Parathyroid adenoma (tissue), 2 donors: Measurements from ENCODE around the gene SLC26A1.

ENCODE experiments used
- H2AFZ ChIP-seq: fragments of 300-600 bp; sonication (generic); one replicate; pipeline ENCODE4 v1.7.0; 2017; ENCODE audit warnings: antibody characterized with exemption, mild to moderate bottlenecking
- H3K27ac ChIP-seq: fragments of 300-600 bp; sonication (generic); one replicate; pipeline ENCODE4 v1.7.0; 2017
- H3K27me3 ChIP-seq: fragments of 300-600 bp; sonication (generic); one replicate; pipeline ENCODE4 v1.7.0; 2017; ENCODE audit warnings: low read length; ENCODE audit not compliant: control insufficient read depth, insufficient read depth
- H3K36me3 ChIP-seq: fragments of 300-600 bp; sonication (generic); one replicate; pipeline ENCODE4 v1.7.0; 2017; ENCODE audit warnings: low read length; ENCODE audit not compliant: control insufficient read depth, insufficient read depth
- H3K4me1 ChIP-seq: fragments of 300-600 bp; sonication (generic); one replicate; pipeline ENCODE4 v1.7.0; 2017; ENCODE audit warnings: control low read depth
- H3K4me2 ChIP-seq: fragments of 300-600 bp; sonication (generic); one replicate; pipeline ENCODE4 v1.7.0; 2017; ENCODE audit warnings: low read length
- H3K4me3 ChIP-seq: fragments of 300-600 bp; sonication (generic); one replicate; pipeline ENCODE4 v1.7.0; 2017; ENCODE audit warnings: low read depth, low read length
- H3K79me2 ChIP-seq: fragments of 300-600 bp; sonication (generic); one replicate; pipeline ENCODE4 v1.7.0; 2017; ENCODE audit warnings: control low read depth
- H3K9ac ChIP-seq: fragments of 300-600 bp; sonication (generic); one replicate; pipeline ENCODE4 v1.7.0; 2017; ENCODE audit warnings: mild to moderate bottlenecking
- H3K9me3 ChIP-seq: fragments of 300-600 bp; sonication (generic); one replicate; pipeline ENCODE4 v1.7.0; 2017; ENCODE audit warnings: low read length; ENCODE audit not compliant: control insufficient read depth
- CTCF ChIP-seq: fragments of 300-600 bp; sonication (generic); IDR thresholded peaks from one replicate; pipeline ENCODE4 v1.7.0; 2017; ENCODE audit warnings: antibody characterized with exemption, mild to moderate bottlenecking
- donor health status: primary hyperparathyroidism.

Gene SLC26A1

GRCh38 chr4:996030-996996 lies 3.1 kb upstream of the SLC26A1 start:
- H3K4me3 ChIP-seq = no peak overlapping the region
- peaks cover 5% of the 10 kb centered on the region for H3K27me3 ChIP-seq
- no peak overlapping the region for H3K9ac ChIP-seq

GRCh38 chr4:995311-996026 lies 2.3 kb upstream of the SLC26A1 start:
- no peak overlapping the region for H2AFZ ChIP-seq
- peaks cover 5% of the 10 kb centered on the region for H3K27me3 ChIP-seq
- H3K79me2 ChIP-seq = no peaks in the 10 kb centered on the region
- H3K4me1 ChIP-seq = peaks cover 9% of the 10 kb centered on the region
- H3K27ac ChIP-seq = no peak overlapping the region
- H3K4me2 ChIP-seq = no peak overlapping the region
- TF ChIP-seq CTCF = no peak
- no peak overlapping the region for H3K4me3 ChIP-seq
- no peaks in the 10 kb centered on the region for H3K36me3 ChIP-seq
- no peaks in the 10 kb centered on the region for H3K9me3 ChIP-seq
- no peak overlapping the region for H3K9ac ChIP-seq

More at GRCh38 chr4:996030-996996, 3.1 kb upstream of the SLC26A1 start:
- Histone ChIP-seq H3K27ac (no peak overlapping the region), H3K79me2 (no peaks in the 10 kb centered on the region), H2AFZ (no peak overlapping the region), H3K9me3 (no peaks in the 10 kb centered on the region), H3K36me3 (no peaks in the 10 kb centered on the region), H3K4me2 (no peak overlapping the region), H3K4me1 (peaks cover 9% of the 10 kb centered on the region)
- no peak for TF ChIP-seq CTCF

- H3K4me1 ChIP-seq = peaks cover 9% of the 10 kb centered on the region
- no peak overlapping the region for H3K9ac ChIP-seq
- no peaks in the 10 kb centered on the region for H3K79me2 ChIP-seq
- TF ChIP-seq CTCF = no peak
- H3K4me3 ChIP-seq = peak overlapping the region; percentile 44
- peak overlapping the region; percentile 78 for H3K4me2 ChIP-seq
- no peaks in the 10 kb centered on the region for H3K36me3 ChIP-seq
- no peaks in the 10 kb centered on the region for H3K9me3 ChIP-seq
- H3K27ac ChIP-seq = peak overlapping the region; percentile 63
- H2AFZ ChIP-seq = peak overlapping the region; percentile 77
- H3K27me3 ChIP-seq = no peaks in the 10 kb centered on the region
Measured at GRCh38 chr4:992297-993110, 700 bp downstream of the SLC26A1 start.

GRCh38 chr4:991451-992296 lies 1.5 kb downstream of the SLC26A1 start:
- H3K4me3 ChIP-seq = no peak overlapping the region
- no peak overlapping the region for H3K27ac ChIP-seq
- H3K4me2 ChIP-seq = peak overlapping the region; percentile 78
- TF ChIP-seq CTCF = no peak
- H3K9me3 ChIP-seq = no peaks in the 10 kb centered on the region
- no peak overlapping the region for H3K9ac ChIP-seq
- H3K27me3 ChIP-seq = no peaks in the 10 kb centered on the region
- no peak overlapping the region for H2AFZ ChIP-seq
- H3K4me1 ChIP-seq = peaks cover 9% of the 10 kb centered on the region
- no peaks in the 10 kb centered on the region for H3K79me2 ChIP-seq
- no peaks in the 10 kb centered on the region for H3K36me3 ChIP-seq
